SU-DHL-6 (cell line): Measurements from ENCODE around the gene APBB2.

Experiments
- H2AFZ ChIP-seq: fragments of 200-600 bp; sonication (generic); 2 replicates; pipeline ENCODE4 v1.6.1; 2014; ENCODE audit warnings: low read depth, mild to moderate bottlenecking, moderate library complexity, mixed read lengths, antibody characterized with exemption, low read length; ENCODE audit not compliant: severe bottlenecking
- H3F3A ChIP-seq: fragments of 200-600 bp; shearing (Covaris generic); 2 replicates; pipeline ENCODE4 v1.6.0; 2016; ENCODE audit warnings: antibody characterized with exemption, mild to moderate bottlenecking; ENCODE audit not compliant: insufficient read depth
- H3K27ac ChIP-seq: fragments of 200-600 bp; sonication (generic); 2 replicates; pipeline ENCODE4 v1.5.1; 2016; ENCODE audit warnings: low read depth, mild to moderate bottlenecking, low read length, moderate library complexity, mixed read lengths
- H3K27me3 ChIP-seq: fragments of 200-600 bp; sonication (generic), shearing (Covaris generic); 2 replicates; pipeline ENCODE4 v1.6.0; 2014; ENCODE audit warnings: mild to moderate bottlenecking, low read length
- H3K36me3 ChIP-seq: fragments of 200-600 bp; sonication (generic); 2 replicates; pipeline ENCODE4 v1.6.1; 2014; ENCODE audit warnings: mild to moderate bottlenecking, low read length, mixed read lengths
- H3K4me2 ChIP-seq: fragments of 300-600, 200-600 bp; shearing (Covaris generic), sonication (generic); 2 replicates; pipeline ENCODE4 v1.6.0; 2014; ENCODE audit warnings: low read length, low read depth, mild to moderate bottlenecking; ENCODE audit not compliant: poor library complexity, severe bottlenecking
- H3K4me3 ChIP-seq: fragments of 200-600 bp; sonication (generic); 2 replicates; pipeline ENCODE4 v1.5.1; 2014; ENCODE audit warnings: antibody characterized with exemption, low read length, mild to moderate bottlenecking, mixed read lengths; ENCODE audit not compliant: insufficient read depth, poor library complexity, severe bottlenecking
- H3K79me2 ChIP-seq: fragments of 200-600 bp; sonication (generic); 2 replicates; pipeline ENCODE4 v1.6.1; 2014; ENCODE audit warnings: mild to moderate bottlenecking, low read length, moderate library complexity; ENCODE audit not compliant: insufficient read depth
- H3K9ac ChIP-seq: fragments of 200-600 bp; sonication (generic); 2 replicates; pipeline ENCODE4 v1.7.0; 2014; ENCODE audit warnings: mild to moderate bottlenecking, low read length
- H3K9me2 ChIP-seq: fragments of 200-600 bp; sonication (generic); replicated peaks from 2 replicates; pipeline ENCODE4 v1.6.1; 2014; ENCODE audit warnings: low read length; ENCODE audit not compliant: insufficient read depth
- H3K9me3 ChIP-seq: fragments of 200-600 bp; sonication (generic); 2 replicates; pipeline ENCODE4 v1.6.1; 2014; ENCODE audit warnings: low read length, mixed read lengths; ENCODE audit not compliant: insufficient read depth
- H4K20me1 ChIP-seq: fragments of 200-600 bp; sonication (generic); 2 replicates; pipeline ENCODE4 v1.6.1; 2014; ENCODE audit warnings: low read depth, mild to moderate bottlenecking, antibody characterized with exemption, low read length, moderate library complexity, mixed read lengths
- EZH2phosphoT487 ChIP-seq: fragments of 200-600 bp; sonication (generic), shearing (Covaris generic); conservative IDR thresholded peaks from 2 replicates; pipeline ENCODE4 v1.6.1; 2018; ENCODE audit warnings: mild to moderate bottlenecking, antibody characterized with exemption, low read length, moderate library complexity, mixed read lengths
- TF ChIP-seq, protein P1 (sequence below): fragments of 200-600 bp; sonication (generic); IDR thresholded peaks from one replicate; pipeline ENCODE4 v1.5.1; 2017; ENCODE audit warnings: antibody characterized with exemption, mild to moderate bottlenecking, low read length, moderate library complexity; ENCODE audit not compliant: insufficient read depth, poor library complexity, severe bottlenecking

The APBB2 gene

DNA sequence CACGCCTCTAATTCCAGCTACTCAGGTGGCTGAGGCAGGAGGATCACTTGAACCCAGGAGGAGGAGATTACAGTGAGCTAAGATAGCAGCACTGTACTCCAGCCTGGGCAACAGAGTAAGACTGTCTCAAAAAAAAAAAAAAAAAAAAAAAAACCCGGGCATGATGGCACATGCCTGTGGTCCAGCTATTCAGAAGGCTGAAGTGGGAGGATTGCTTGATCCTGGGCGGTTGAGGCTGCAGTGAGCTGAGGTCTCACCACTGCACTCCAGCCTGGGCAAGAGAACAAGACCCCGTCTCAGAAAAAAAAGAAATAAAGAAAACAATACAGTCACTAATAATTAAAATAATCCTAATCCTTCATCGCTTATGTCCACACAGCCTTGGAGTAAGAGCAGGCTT lies 68.1 kb downstream of the APBB2 start:
- H3F3A ChIP-seq, result no peaks in the 10 kb centered on the region
- no peak overlapping the region for H2AFZ ChIP-seq
- H3K79me2 ChIP-seq, result peaks cover 47% of the 10 kb centered on the region
- no peaks in the 10 kb centered on the region for H4K20me1 ChIP-seq
- no peak overlapping the region for H3K27ac ChIP-seq
- no peaks in the 10 kb centered on the region for H3K9me3 ChIP-seq
- no peak overlapping the region for H3K9ac ChIP-seq
- TF ChIP-seq, protein P1, sequence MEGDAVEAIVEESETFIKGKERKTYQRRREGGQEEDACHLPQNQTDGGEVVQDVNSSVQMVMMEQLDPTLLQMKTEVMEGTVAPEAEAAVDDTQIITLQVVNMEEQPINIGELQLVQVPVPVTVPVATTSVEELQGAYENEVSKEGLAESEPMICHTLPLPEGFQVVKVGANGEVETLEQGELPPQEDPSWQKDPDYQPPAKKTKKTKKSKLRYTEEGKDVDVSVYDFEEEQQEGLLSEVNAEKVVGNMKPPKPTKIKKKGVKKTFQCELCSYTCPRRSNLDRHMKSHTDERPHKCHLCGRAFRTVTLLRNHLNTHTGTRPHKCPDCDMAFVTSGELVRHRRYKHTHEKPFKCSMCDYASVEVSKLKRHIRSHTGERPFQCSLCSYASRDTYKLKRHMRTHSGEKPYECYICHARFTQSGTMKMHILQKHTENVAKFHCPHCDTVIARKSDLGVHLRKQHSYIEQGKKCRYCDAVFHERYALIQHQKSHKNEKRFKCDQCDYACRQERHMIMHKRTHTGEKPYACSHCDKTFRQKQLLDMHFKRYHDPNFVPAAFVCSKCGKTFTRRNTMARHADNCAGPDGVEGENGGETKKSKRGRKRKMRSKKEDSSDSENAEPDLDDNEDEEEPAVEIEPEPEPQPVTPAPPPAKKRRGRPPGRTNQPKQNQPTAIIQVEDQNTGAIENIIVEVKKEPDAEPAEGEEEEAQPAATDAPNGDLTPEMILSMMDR, result no peak
- TF ChIP-seq EZH2phosphoT487, result no peak
- H3K4me2 ChIP-seq, result no peak overlapping the region
- H3K9me2 ChIP-seq, result no peaks in the 10 kb centered on the region
- H3K4me3 ChIP-seq, result no peak overlapping the region
- no peaks in the 10 kb centered on the region for H3K27me3 ChIP-seq
- H3K36me3 ChIP-seq, result no peaks in the 10 kb centered on the region

DNA sequence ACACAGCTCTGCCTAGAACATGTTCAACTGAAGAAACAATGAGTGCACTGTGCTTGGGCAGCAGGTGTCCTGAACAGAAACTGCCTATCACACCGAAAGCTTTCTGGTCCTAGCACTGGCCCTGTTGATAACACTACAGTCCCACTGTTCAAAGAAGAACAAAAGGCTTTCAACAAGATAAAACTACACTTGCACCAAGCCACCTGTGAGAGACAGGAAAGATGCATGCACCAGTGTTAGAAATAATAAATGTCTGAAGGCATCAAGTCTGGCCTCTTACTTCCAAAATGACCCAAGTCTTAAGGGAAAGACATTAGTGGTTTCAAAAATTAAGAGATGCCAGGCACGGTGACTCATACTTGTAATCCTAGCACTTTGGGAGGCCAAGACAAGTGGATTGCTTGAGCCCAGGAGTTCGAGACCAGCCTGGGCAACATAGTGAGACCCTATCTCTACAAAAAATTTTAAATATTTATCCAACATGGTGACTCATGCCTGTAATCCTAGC lies 68.7 kb downstream of the APBB2 start:
- Histone ChIP-seq H3F3A (no peaks in the 10 kb centered on the region), H3K79me2 (peaks cover 46% of the 10 kb centered on the region), H3K27me3 (no peaks in the 10 kb centered on the region), H3K9me2 (no peaks in the 10 kb centered on the region), H3K4me3 (no peak overlapping the region), H3K36me3 (no peaks in the 10 kb centered on the region), H3K9ac (no peak overlapping the region), H4K20me1 (no peaks in the 10 kb centered on the region), H2AFZ (no peak overlapping the region), H3K9me3 (no peaks in the 10 kb centered on the region), H3K4me2 (no peak overlapping the region), H3K27ac (no peak overlapping the region)
- TF ChIP-seq, protein P1, result no peak
- TF ChIP-seq EZH2phosphoT487, result no peak

DNA sequence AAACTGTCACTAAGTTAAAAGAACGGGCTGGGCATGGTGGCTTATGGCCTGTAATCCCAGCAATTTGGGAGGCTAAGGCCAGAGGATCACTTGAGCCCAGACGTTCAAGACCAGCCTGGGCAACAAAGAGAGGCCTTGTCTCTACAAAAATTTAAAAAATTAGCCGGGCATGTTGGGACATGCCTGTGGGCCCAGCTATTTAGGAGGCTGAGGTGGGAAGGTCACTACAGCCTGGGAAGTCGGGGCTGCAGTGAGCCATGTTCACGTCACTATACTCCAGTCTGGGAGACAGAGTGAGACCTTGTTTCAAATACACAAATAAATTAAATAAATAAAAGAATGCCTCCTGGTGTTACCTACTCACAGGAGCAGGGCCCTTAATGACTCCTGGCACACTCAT lies 69.5 kb downstream of the APBB2 start:
- H3K36me3 ChIP-seq, result no peaks in the 10 kb centered on the region
- H3F3A ChIP-seq, result no peaks in the 10 kb centered on the region
- no peak overlapping the region for H3K9ac ChIP-seq
- H3K9me3 ChIP-seq, result no peaks in the 10 kb centered on the region
- peaks cover 42% of the 10 kb centered on the region for H3K79me2 ChIP-seq
- no peaks in the 10 kb centered on the region for H3K27me3 ChIP-seq
- H3K4me2 ChIP-seq, result no peak overlapping the region
- no peak overlapping the region for H2AFZ ChIP-seq
- no peaks in the 10 kb centered on the region for H4K20me1 ChIP-seq
- no peak overlapping the region for H3K27ac ChIP-seq
- TF ChIP-seq EZH2phosphoT487, result no peak
- TF ChIP-seq, protein P1, result no peak
- no peak overlapping the region for H3K4me3 ChIP-seq
- H3K9me2 ChIP-seq, result no peaks in the 10 kb centered on the region
